ENCODE results near the gene HTT. TPM values are rescaled to one million over a fixed set of nuclear protein-coding genes. Genes with fewer than 3 reads are reported as not detected.

Gene HTT
- polyA plus RNA-seq, 1 donor (not counting 4 experiments of a cell fraction or from before 2014, with no cell fraction given): 16.2 TPM

- Histone ChIP-seq H3K27me3 (ENCODE audit: control insufficient read depth, extremely low read depth, insufficient read depth, low read length) (no peaks in the 10 kb centered on the region), H3K4me2 (ENCODE audit: control insufficient read depth, extremely low read depth, insufficient read depth, low read depth, low read length) (no peak overlapping the region), H3K36me3 (ENCODE audit: control insufficient read depth in 2 of 2, extremely low read depth in 1 of 2, insufficient read depth in 2 of 2, low read length in 2 of 2) (peaks cover 20 to 28% of the 10 kb centered on the region in 2 experiments), H3K79me2 (ENCODE audit: control insufficient read depth, insufficient read depth, low read length) (no peaks in the 10 kb centered on the region), H3K9me3 (ENCODE audit: control insufficient read depth, low read depth, low read length) (no peaks in the 10 kb centered on the region), H3K9me1 (ENCODE audit: control insufficient read depth, extremely low read depth, insufficient read depth, low read length) (no peaks in the 10 kb centered on the region), H3K27ac (ENCODE audit: control insufficient read depth, insufficient read depth, low read length) (no peak overlapping the region), H3K9ac (ENCODE audit: control insufficient read depth, extremely low read depth, insufficient read depth, low read length) (no peak overlapping the region), H3K4me1 (ENCODE audit: control insufficient read depth, extremely low read depth, insufficient read depth, low read length) (no peaks in the 10 kb centered on the region), H4K20me1 (ENCODE audit: control insufficient read depth, extremely low read depth, insufficient read depth, low read length) (peaks cover 3% of the 10 kb centered on the region), H3K4me3 (ENCODE audit: control insufficient read depth in 2 of 3, extremely low read depth in 1 of 3, insufficient read depth in 2 of 3, low read depth in 1 of 3, low read length in 3 of 3) (no peak overlapping the region), H2AFZ (ENCODE audit: control insufficient read depth, low read length) (no peak overlapping the region)
- DNase-seq (ENCODE audit: low read depth, low spot score) (no peak), FAIRE-seq (no peak)
- no peak for TF ChIP-seq EZH2 (IDR thresholded peaks at IDR 0.05; ENCODE audit: low read length)
- TF ChIP-seq CTCF (optimal IDR thresholded peaks at IDR 0.05 in 1 of 3, IDR thresholded peaks at IDR 0.05 in 1 of 3, conservative IDR thresholded peaks at IDR 0.05 in 1 of 3; ENCODE audit: extremely low read depth in 1 of 3, insufficient read depth in 2 of 3, low read length in 3 of 3): no peak
- dilution Hi-C loops (cut with MboI; ENCODE audit: extremely low pct_ligation_motif_present, low sequenced_read_pairs): no loop called here
Measured at GRCh38 chr4:3198906-3199305, 124.4 kb downstream of the HTT start.

- DNase-seq (ENCODE audit: low read depth, low spot score) (no peak), FAIRE-seq (no peak)
- H3K9me1 ChIP-seq (ENCODE audit: control insufficient read depth, extremely low read depth, insufficient read depth, low read length): no peaks in the 10 kb centered on the region
- no peaks in the 10 kb centered on the region for H3K79me2 ChIP-seq (ENCODE audit: control insufficient read depth, insufficient read depth, low read length)
- no peaks in the 10 kb centered on the region for H3K27me3 ChIP-seq (ENCODE audit: control insufficient read depth, extremely low read depth, insufficient read depth, low read length)
- no peak overlapping the region for H3K4me2 ChIP-seq (ENCODE audit: control insufficient read depth, extremely low read depth, insufficient read depth, low read depth, low read length)
- H2AFZ ChIP-seq (ENCODE audit: control insufficient read depth, low read length): no peak overlapping the region
- no peaks in the 10 kb centered on the region for H3K4me1 ChIP-seq (ENCODE audit: control insufficient read depth, extremely low read depth, insufficient read depth, low read length)
- no peak overlapping the region for H3K27ac ChIP-seq (ENCODE audit: control insufficient read depth, insufficient read depth, low read length)
- no peak overlapping the region for H3K9ac ChIP-seq (ENCODE audit: control insufficient read depth, extremely low read depth, insufficient read depth, low read length)
- dilution Hi-C loops (cut with MboI; ENCODE audit: extremely low pct_ligation_motif_present, low sequenced_read_pairs): no loop called here
- H4K20me1 ChIP-seq (ENCODE audit: control insufficient read depth, extremely low read depth, insufficient read depth, low read length): peaks cover 3% of the 10 kb centered on the region
- no peaks in the 10 kb centered on the region for H3K9me3 ChIP-seq (ENCODE audit: control insufficient read depth, low read depth, low read length)
- TF ChIP-seq EZH2 (IDR thresholded peaks at IDR 0.05; ENCODE audit: low read length) (no peak), CTCF (optimal IDR thresholded peaks at IDR 0.05 in 1 of 3, IDR thresholded peaks at IDR 0.05 in 1 of 3, conservative IDR thresholded peaks at IDR 0.05 in 1 of 3; ENCODE audit: extremely low read depth in 1 of 3, insufficient read depth in 2 of 3, low read length in 3 of 3) (no peak)
- H3K4me3 ChIP-seq (ENCODE audit: control insufficient read depth in 2 of 3, extremely low read depth in 1 of 3, insufficient read depth in 2 of 3, low read depth in 1 of 3, low read length in 3 of 3): no peak overlapping the region
- H3K36me3 ChIP-seq (ENCODE audit: control insufficient read depth in 2 of 2, extremely low read depth in 1 of 2, insufficient read depth in 2 of 2, low read length in 2 of 2): peaks cover 15 to 26% of the 10 kb centered on the region in 2 experiments
Measured at GRCh38 chr4:3199653-3200422, 125.4 kb downstream of the HTT start.
